Liver (tissue), 2 donors: Measurements from ENCODE around the gene FNIP1.
"Not testable (repeated sequence)": the region's sequence is repeated elsewhere in the genome, so short reads cannot be mapped to it uniquely, and the experiment has no call there.

Experiments used
- CTCF ChIP-seq: fragments of 150-350 bp; IDR thresholded peaks from 2 replicates; pipeline ENCODE4 v1.5.1; 2017; ENCODE audit warnings: improper control_type of control experiment, low read depth, low read length; ENCODE audit not compliant: missing input control
- ZBTB33 ChIP-seq: IDR thresholded peaks from 2 replicates; pipeline ENCODE4 v1.6.1; 2016; ENCODE audit warnings: antibody characterized with exemption
- donor health status: healthy.

GRCh38 chr5:131729292-131729691 is 67.5 kb downstream of the FNIP1 start:
- not testable (repeated sequence) for TF ChIP-seq CTCF, ZBTB33
